HT-29 (cell line): Measurements from ENCODE around the gene CEBPA. TPM values are rescaled to one million over a fixed set of nuclear protein-coding genes. Genes with fewer than 3 reads are reported as not detected.
A peak's percentile ranks its signal among the peaks of the same experiment; 100 is the strongest.

Source experiments
- DNase-seq: peaks from one replicate; pipeline ENCODE4 v3.0.0-alpha.2; 2015; ENCODE audit warnings: low spot score
- total RNA-seq: library from RNA; depleted of rRNA; stranded (reverse); fragments of >200 nt; shearing (Covaris generic); gene quantifications from 2 replicates; pipeline ENCODE4 v1.2.3, GENCODE V29; 2014; rRNA removed

Gene CEBPA
- 16.9 and 21.3 TPM in 2 replicates for total RNA-seq

GRCh38 chr19:33302175-33302973, at the start of gene CEBPA:
Gene CEBPA (minus strand): TSS chr19:33302534. CDS start chr19:33302414, 120 bp downstream.
- peak; percentile 92 for DNase-seq

- no peak for DNase-seq
Measured at GRCh38 chr19:33350538-33351309, 48.4 kb upstream of the CEBPA start.

- no peak for DNase-seq
Measured at GRCh38 chr19:33349319-33350289, 47.3 kb upstream of the CEBPA start.

- DNase-seq, result no peak
Measured at GRCh38 chr19:33348301-33349010, 46.1 kb upstream of the CEBPA start.

GRCh38 chr19:33347300-33347699, 45.0 kb upstream of the CEBPA start:
- DNase-seq, result no peak

- no peak for DNase-seq
Measured at GRCh38 chr19:33346665-33347064, 44.3 kb upstream of the CEBPA start.

GRCh38 chr19:33345163-33345562, 42.8 kb upstream of the CEBPA start:
- no peak for DNase-seq

GRCh38 chr19:33344573-33344925, 42.2 kb upstream of the CEBPA start:
- no peak for DNase-seq

- no peak for DNase-seq
Measured at GRCh38 chr19:33343859-33344572, 41.7 kb upstream of the CEBPA start.

- no peak for DNase-seq
Measured at GRCh38 chr19:33343301-33343700, 41.0 kb upstream of the CEBPA start.

GRCh38 chr19:33340991-33341390, 38.7 kb upstream of the CEBPA start:
- no peak for DNase-seq

GRCh38 chr19:33339016-33339984, 37.0 kb upstream of the CEBPA start:
- no peak for DNase-seq

GRCh38 chr19:33335446-33335845, 33.1 kb upstream of the CEBPA start:
- DNase-seq, result no peak

GRCh38 chr19:33334271-33334670, 31.9 kb upstream of the CEBPA start:
- no peak for DNase-seq

- DNase-seq, result no peak
Measured at GRCh38 chr19:33333642-33334041, 31.3 kb upstream of the CEBPA start.

- no peak for DNase-seq
Measured at GRCh38 chr19:33333151-33333550, 30.8 kb upstream of the CEBPA start.

GRCh38 chr19:33332248-33332647, 29.9 kb upstream of the CEBPA start:
- no peak for DNase-seq

- DNase-seq, result no peak
Measured at GRCh38 chr19:33329736-33330135, 27.4 kb upstream of the CEBPA start.

- DNase-seq, result no peak
Measured at GRCh38 chr19:33329060-33329459, 26.7 kb upstream of the CEBPA start.
